Keratinocyte (primary cell): Measurements from ENCODE around the gene COPG2. TPM values are rescaled to one million over a fixed set of nuclear protein-coding genes. Genes with fewer than 3 reads are reported as not detected.

ENCODE experiments used
- DNase-seq: peaks from one replicate; pipeline ENCODE4 v3.0.0-alpha.2; 2011; ENCODE audit warnings: low read depth, missing footprints, low spot score
- FAIRE-seq: peaks from 2 replicates; lab custom pipeline; 2011; peaks lifted over from hg19 to GRCh38; lab: Jason Lieb, UNC
- H2AFZ ChIP-seq: 2 replicates; pipeline ENCODE4 v1.6.0; 2012; ENCODE audit warnings: low read length, control low read depth, inconsistent platforms; ENCODE audit not compliant: control insufficient read depth
- H3K27ac ChIP-seq: 2 replicates; pipeline ENCODE4 v1.5.1; 2011; ENCODE audit warnings: low read length; ENCODE audit not compliant: control insufficient read depth, insufficient read depth
- H3K27me3 ChIP-seq: 3 replicates; pipeline ENCODE4 v1.6.0; 2011; ENCODE audit warnings: low read length; ENCODE audit not compliant: control insufficient read depth, insufficient read depth; ENCODE audit errors: extremely low read depth
- H3K36me3 ChIP-seq, 2 experiments: 2 replicates in 1 of 2; 3 replicates in 1 of 2; pipeline ENCODE4 v1.5.1; 2011; ENCODE audit warnings: low read length in 2 of 2, mild to moderate bottlenecking in 1 of 2; ENCODE audit not compliant: control insufficient read depth in 2 of 2, insufficient read depth in 2 of 2; ENCODE audit errors: extremely low read depth in 1 of 2
- H3K4me1 ChIP-seq: 3 replicates; pipeline ENCODE4 v1.5.1; 2011; ENCODE audit warnings: low read length; ENCODE audit not compliant: control insufficient read depth, insufficient read depth; ENCODE audit errors: extremely low read depth
- H3K4me2 ChIP-seq: 3 replicates; pipeline ENCODE4 v1.6.0; 2011; ENCODE audit warnings: low read depth, low read length; ENCODE audit not compliant: control insufficient read depth, insufficient read depth; ENCODE audit errors: extremely low read depth
- H3K4me3 ChIP-seq, 3 experiments: fragments of 200-600 bp in 1 of 3; sonication (generic) in 1 of 3; 2 replicates in 2 of 3; 3 replicates in 1 of 3; pipeline ENCODE4 v1.5.1; 2011 to 2016; ENCODE audit warnings: low read length in 3 of 3, mild to moderate bottlenecking in 3 of 3, control low read depth in 2 of 3, inconsistent platforms in 1 of 3, low read depth in 1 of 3, mixed read lengths in 1 of 3, mixed run types in 1 of 3, moderate library complexity in 1 of 3; ENCODE audit not compliant: control insufficient read depth in 2 of 3, insufficient read depth in 2 of 3; ENCODE audit errors: extremely low read depth in 1 of 3
- H3K79me2 ChIP-seq: 2 replicates; pipeline ENCODE4 v1.6.0; 2012; ENCODE audit warnings: low read length; ENCODE audit not compliant: control insufficient read depth, insufficient read depth
- H3K9ac ChIP-seq: 3 replicates; pipeline ENCODE4 v1.6.0; 2011; ENCODE audit warnings: low read length; ENCODE audit not compliant: control insufficient read depth, insufficient read depth; ENCODE audit errors: extremely low read depth
- H3K9me1 ChIP-seq: 3 replicates; pipeline ENCODE4 v1.6.0; 2011; ENCODE audit warnings: low read length; ENCODE audit not compliant: control insufficient read depth, insufficient read depth; ENCODE audit errors: extremely low read depth
- H3K9me3 ChIP-seq: 2 replicates; pipeline ENCODE4 v1.5.1; 2012; ENCODE audit warnings: low read depth, low read length; ENCODE audit not compliant: control insufficient read depth
- H4K20me1 ChIP-seq: 3 replicates; pipeline ENCODE4 v1.6.0; 2011; ENCODE audit warnings: low read length; ENCODE audit not compliant: control insufficient read depth, insufficient read depth; ENCODE audit errors: extremely low read depth
- CTCF ChIP-seq, 3 experiments: IDR thresholded peaks in 1 of 3; conservative IDR thresholded peaks in 1 of 3; optimal IDR thresholded peaks in 1 of 3; 2 replicates in 2 of 3; 3 replicates in 1 of 3; pipeline versions ENCODE3 to v1.5.1; 2011; ENCODE audit warnings: low read length in 3 of 3, mild to moderate bottlenecking in 3 of 3, moderate library complexity in 2 of 3, control low read depth in 1 of 3, inconsistent platforms in 1 of 3; ENCODE audit not compliant: insufficient read depth in 2 of 3; ENCODE audit errors: extremely low read depth in 1 of 3
- EZH2 ChIP-seq: IDR thresholded peaks from one replicate; pipeline ENCODE4 v1.6.1; 2012; ENCODE audit warnings: inconsistent platforms, mild to moderate bottlenecking, low read length, moderate library complexity
- dilution Hi-C: fragments of 300-500 bp; cut with MboI; formaldehyde crosslinking; loops from one replicate; pipeline ENCODE4 v1.7.0; 2020; ENCODE audit warnings: low sequenced_read_pairs; ENCODE audit not compliant: extremely low pct_ligation_motif_present
- polyA plus RNA-seq, 5 experiments: library from polyadenylated mRNA; depleted of rRNA in 3 of 5; stranded (reverse) in 3 of 5; stranded (forward) in 1 of 5; unstranded in 1 of 5; fragments of >200 nt; gene quantifications; 1 replicate in 1 of 5; 2 replicates in 3 of 5; 3 replicates in 1 of 5; pipeline versions ENCODE4 v1.2.1 to v1.2.3, GENCODE V29; 2011 to 2012; ENCODE audit warnings: missing spikeins in 2 of 5, low read depth in 1 of 5, low replicate concordance in 1 of 5

COPG2 gene
- polyA plus RNA-seq, 1 donor (not counting 4 experiments of a cell fraction or from before 2014, with no cell fraction given) = 38.8 TPM

- no peaks in the 10 kb centered on the region for H3K27me3 ChIP-seq
- no peak overlapping the region for H3K9ac ChIP-seq
- no peaks in the 10 kb centered on the region for H3K4me1 ChIP-seq
- no peaks in the 10 kb centered on the region for H3K9me1 ChIP-seq
- no peak overlapping the region for H2AFZ ChIP-seq
- no peak overlapping the region for H3K27ac ChIP-seq
- dilution Hi-C loops = no loop called here
- H3K9me3 ChIP-seq = no peaks in the 10 kb centered on the region
- DNase-seq = no peak
- H4K20me1 ChIP-seq = no peaks in the 10 kb centered on the region
- TF ChIP-seq CTCF (optimal IDR thresholded peaks at IDR 0.05 in 1 of 3, IDR thresholded peaks at IDR 0.05 in 1 of 3, conservative IDR thresholded peaks at IDR 0.05 in 1 of 3; ENCODE audit: extremely low read depth in 1 of 3, insufficient read depth in 2 of 3, low read length in 3 of 3) = no peak
- TF ChIP-seq EZH2 = no peak
- H3K4me3 ChIP-seq = no peak overlapping the region
- no peak for FAIRE-seq
- H3K4me2 ChIP-seq = no peak overlapping the region
- peaks cover 0 to 4% of the 10 kb centered on the region in 2 experiments for H3K36me3 ChIP-seq
- H3K79me2 ChIP-seq = no peaks in the 10 kb centered on the region
Measured at GRCh38 chr7:130655286-130655685, 13.3 kb downstream of the COPG2 start.

- FAIRE-seq = no peak
- H3K9ac ChIP-seq = no peak overlapping the region
- dilution Hi-C loops = no loop called here
Measured at GRCh38 chr7:130654850-130655249, 13.7 kb downstream of the COPG2 start.

More at GRCh38 chr7:130654850-130655249, 13.7 kb downstream of the COPG2 start:
- Histone ChIP-seq H3K9me1 (no peaks in the 10 kb centered on the region), H3K27me3 (no peaks in the 10 kb centered on the region), H3K4me1 (no peaks in the 10 kb centered on the region), H3K9me3 (no peaks in the 10 kb centered on the region), H3K79me2 (no peaks in the 10 kb centered on the region), H4K20me1 (no peaks in the 10 kb centered on the region), H3K4me3 (no peak overlapping the region), H2AFZ (no peak overlapping the region), H3K4me2 (no peak overlapping the region), H3K36me3 (peaks cover 0 to 4% of the 10 kb centered on the region in 2 experiments), H3K27ac (no peak overlapping the region)
- DNase-seq = no peak
- TF ChIP-seq CTCF (optimal IDR thresholded peaks at IDR 0.05 in 1 of 3, IDR thresholded peaks at IDR 0.05 in 1 of 3, conservative IDR thresholded peaks at IDR 0.05 in 1 of 3; ENCODE audit: extremely low read depth in 1 of 3, insufficient read depth in 2 of 3, low read length in 3 of 3) = no peak
- no peak for TF ChIP-seq EZH2
